ENCODE results near the gene PLCG1.

The PLCG1 gene

DNA sequence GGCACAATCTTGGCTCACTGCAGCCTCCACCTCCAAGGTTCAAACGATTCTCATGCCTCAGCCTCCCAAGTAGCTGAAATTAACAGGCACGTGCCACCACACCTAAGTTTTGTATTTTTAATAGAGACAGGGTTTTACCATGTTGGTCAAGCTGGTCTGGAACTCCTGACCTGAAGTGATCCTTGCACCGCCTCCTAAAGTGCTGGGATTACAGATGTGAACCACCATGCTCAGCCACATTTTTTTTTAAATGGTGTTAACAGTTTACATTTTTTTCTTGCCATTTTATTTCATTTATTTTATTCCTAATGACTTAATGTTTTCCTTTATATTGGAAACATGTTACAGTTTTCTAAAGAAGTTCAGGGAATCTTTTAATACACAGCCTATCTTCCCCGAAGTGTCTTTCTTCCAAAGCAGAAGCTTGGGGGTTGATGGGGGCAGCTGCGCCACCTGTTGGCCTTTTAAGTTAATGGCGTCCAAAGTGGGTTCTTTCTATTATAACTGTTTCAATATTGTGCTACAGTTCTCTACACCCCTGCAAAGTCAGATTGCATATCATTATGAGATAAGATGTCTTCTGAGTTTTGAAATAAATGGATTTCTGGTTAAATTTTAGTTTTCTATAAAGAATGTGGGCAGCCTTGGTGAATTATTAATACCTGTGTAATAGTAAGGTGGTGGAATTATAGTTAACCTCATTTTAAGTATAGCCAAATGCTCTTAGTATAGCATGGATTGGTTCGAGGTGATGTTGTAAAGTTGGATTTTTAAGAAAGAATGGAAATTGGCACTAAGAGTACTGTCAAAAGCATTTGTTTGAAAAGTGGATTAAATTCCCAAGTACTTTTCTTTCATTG lies 42.0 kb upstream of the PLCG1 start:
- no peak overlapping the region for H3K9ac ChIP-seq (ENCODE audit: low read length)
- H3K4ac ChIP-seq (ENCODE audit: low read depth, low read length): no peak overlapping the region
- H2BK5ac ChIP-seq (ENCODE audit: low read length): no peak overlapping the region
- H3K18ac ChIP-seq (ENCODE audit: low read length): no peak overlapping the region
- H3K4me3 ChIP-seq (ENCODE audit: low read length): no peak overlapping the region
- H3K79me1 ChIP-seq (ENCODE audit: low read length): no peaks in the 10 kb centered on the region
- no peaks in the 10 kb centered on the region for H3K4me1 ChIP-seq (ENCODE audit: control insufficient read depth, low read depth, low read length)
- 100% methylated on average over 1 of the region's 7 CpGs for WGBS (ENCODE audit: extremely low coverage, insufficient coverage, low lambda C conversion rate)
- H4K5ac ChIP-seq (ENCODE audit: low read length): no peak overlapping the region
- no peaks in the 10 kb centered on the region for H3K79me2 ChIP-seq (ENCODE audit: control insufficient read depth, insufficient read depth, low read length)
- H3K56ac ChIP-seq (ENCODE audit: low read length): no peak overlapping the region
- peaks cover 15% of the 10 kb centered on the region for H3K36me3 ChIP-seq (ENCODE audit: control insufficient read depth, insufficient read depth, low read length)
- DNase-seq: peak; percentile 49
- no peak overlapping the region for H3K4me2 ChIP-seq (ENCODE audit: low read length)
- no peak overlapping the region for H2AK5ac ChIP-seq (ENCODE audit: low read length)
- H4K8ac ChIP-seq (ENCODE audit: low read depth, low read length): no peak overlapping the region
- H3K27me3 ChIP-seq (ENCODE audit: insufficient read depth, low read length, poor library complexity): no peaks in the 10 kb centered on the region
- H2BK15ac ChIP-seq (replicated peaks; ENCODE audit: low read depth): no peak overlapping the region
- no peak overlapping the region for H3K27ac ChIP-seq (ENCODE audit: low read depth, low read length)
- H3K23ac ChIP-seq (ENCODE audit: low read length): no peak overlapping the region
- H2BK120ac ChIP-seq (ENCODE audit: low read depth, low read length): no peak overlapping the region

DNA sequence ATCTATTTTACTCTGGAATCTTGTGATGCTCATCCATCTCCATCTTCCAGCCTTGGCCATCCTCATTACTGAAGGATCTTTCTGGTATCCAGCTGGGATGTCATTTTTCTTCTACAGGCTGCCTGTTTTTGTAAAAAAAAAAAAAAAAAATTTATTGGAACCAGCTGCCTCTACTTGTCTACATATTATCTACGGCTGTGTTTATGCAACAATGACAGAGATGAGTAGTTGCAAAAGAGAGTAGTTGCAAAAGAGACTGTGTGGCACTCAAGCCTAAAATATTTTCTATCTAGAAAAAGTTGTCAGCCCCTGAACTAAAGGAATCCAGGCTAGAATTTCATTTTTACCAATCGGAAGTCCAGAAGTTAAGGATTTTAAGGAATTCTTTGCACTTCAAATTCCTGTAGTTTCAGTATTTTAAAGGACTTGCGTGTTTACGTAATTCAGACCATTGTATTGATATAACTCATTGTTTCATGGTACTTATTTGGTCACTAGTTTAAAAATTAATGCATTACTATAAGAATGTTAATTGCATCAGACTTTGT lies 38.6 kb upstream of the PLCG1 start:
- Histone ChIP-seq H3K36me3 (ENCODE audit: control insufficient read depth, insufficient read depth, low read length) (peaks cover 11% of the 10 kb centered on the region), H3K23ac (ENCODE audit: low read length) (no peak overlapping the region), H3K79me1 (ENCODE audit: low read length) (no peaks in the 10 kb centered on the region), H3K79me2 (ENCODE audit: control insufficient read depth, insufficient read depth, low read length) (no peaks in the 10 kb centered on the region), H2BK5ac (ENCODE audit: low read length) (no peak overlapping the region), H3K56ac (ENCODE audit: low read length) (no peak overlapping the region), H2BK120ac (ENCODE audit: low read depth, low read length) (no peak overlapping the region), H3K18ac (ENCODE audit: low read length) (no peak overlapping the region), H3K4me2 (ENCODE audit: low read length) (no peak overlapping the region), H3K4ac (ENCODE audit: low read depth, low read length) (no peak overlapping the region), H3K4me1 (ENCODE audit: control insufficient read depth, low read depth, low read length) (no peaks in the 10 kb centered on the region), H3K27me3 (ENCODE audit: insufficient read depth, low read length, poor library complexity) (no peaks in the 10 kb centered on the region), H3K27ac (ENCODE audit: low read depth, low read length) (no peak overlapping the region), H2AK5ac (ENCODE audit: low read length) (no peak overlapping the region), H4K5ac (ENCODE audit: low read length) (no peak overlapping the region), H3K9ac (ENCODE audit: low read length) (no peak overlapping the region), H4K8ac (ENCODE audit: low read depth, low read length) (no peak overlapping the region), H2BK15ac (replicated peaks; ENCODE audit: low read depth) (no peak overlapping the region), H3K4me3 (ENCODE audit: low read length) (no peak overlapping the region)
- DNase-seq: no peak
- no CpG with 5 or more reads among the region's 4 CpGs for whole genome bisulfite sequencing (ENCODE audit: extremely low coverage, insufficient coverage, low lambda C conversion rate)

DNA sequence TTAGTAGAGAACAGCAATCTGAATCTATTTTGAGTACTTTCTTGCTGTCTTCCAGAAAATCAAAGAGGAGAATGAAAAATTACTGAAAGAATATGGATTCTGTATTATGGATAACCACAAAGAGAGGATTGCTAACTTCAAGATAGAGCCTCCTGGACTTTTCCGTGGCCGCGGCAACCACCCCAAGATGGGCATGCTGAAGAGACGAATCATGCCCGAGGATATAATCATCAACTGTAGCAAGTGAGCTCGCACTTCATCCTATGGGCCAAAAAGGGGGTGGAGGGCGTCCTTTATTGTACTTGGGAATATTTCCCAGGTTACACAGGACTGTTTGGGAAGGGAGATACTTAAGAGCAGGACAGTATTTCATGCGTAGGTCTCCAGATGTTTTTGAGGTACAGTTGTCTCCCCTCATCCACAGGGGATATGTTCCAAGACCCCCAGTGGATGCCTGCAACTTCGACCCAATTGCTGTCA lies 37.3 kb upstream of the PLCG1 start:
- H2BK5ac ChIP-seq (ENCODE audit: low read length): no peak overlapping the region
- H3K56ac ChIP-seq (ENCODE audit: low read length): no peak overlapping the region
- no peak overlapping the region for H3K9ac ChIP-seq (ENCODE audit: low read length)
- no peak overlapping the region for H3K4ac ChIP-seq (ENCODE audit: low read depth, low read length)
- H3K36me3 ChIP-seq (ENCODE audit: control insufficient read depth, insufficient read depth, low read length): peaks cover 14% of the 10 kb centered on the region
- DNase-seq: no peak
- H2AK5ac ChIP-seq (ENCODE audit: low read length): no peak overlapping the region
- no peaks in the 10 kb centered on the region for H3K27me3 ChIP-seq (ENCODE audit: insufficient read depth, low read length, poor library complexity)
- H3K18ac ChIP-seq (ENCODE audit: low read length): no peak overlapping the region
- H3K4me3 ChIP-seq (ENCODE audit: low read length): no peak overlapping the region
- H3K27ac ChIP-seq (ENCODE audit: low read depth, low read length): no peak overlapping the region
- H3K23ac ChIP-seq (ENCODE audit: low read length): no peak overlapping the region
- no peak overlapping the region for H2BK15ac ChIP-seq (replicated peaks; ENCODE audit: low read depth)
- WGBS (ENCODE audit: extremely low coverage, insufficient coverage, low lambda C conversion rate): no CpG with 5 or more reads among the region's 9 CpGs
- no peak overlapping the region for H2BK120ac ChIP-seq (ENCODE audit: low read depth, low read length)
- no peak overlapping the region for H3K4me2 ChIP-seq (ENCODE audit: low read length)
- H4K5ac ChIP-seq (ENCODE audit: low read length): no peak overlapping the region
- H4K8ac ChIP-seq (ENCODE audit: low read depth, low read length): no peak overlapping the region
- no peaks in the 10 kb centered on the region for H3K4me1 ChIP-seq (ENCODE audit: control insufficient read depth, low read depth, low read length)
- no peaks in the 10 kb centered on the region for H3K79me2 ChIP-seq (ENCODE audit: control insufficient read depth, insufficient read depth, low read length)
- H3K79me1 ChIP-seq (ENCODE audit: low read length): no peaks in the 10 kb centered on the region

- H2AK5ac ChIP-seq (ENCODE audit: low read length): no peak overlapping the region
- no peak overlapping the region for H4K8ac ChIP-seq (ENCODE audit: low read depth, low read length)
- no peaks in the 10 kb centered on the region for H3K27me3 ChIP-seq (ENCODE audit: insufficient read depth, low read length, poor library complexity)
- WGBS (ENCODE audit: extremely low coverage, insufficient coverage, low lambda C conversion rate): no CpG with 5 or more reads among the region's 2 CpGs
- H3K4me2 ChIP-seq (ENCODE audit: low read length): no peak overlapping the region
- H4K5ac ChIP-seq (ENCODE audit: low read length): no peak overlapping the region
- H3K36me3 ChIP-seq (ENCODE audit: control insufficient read depth, insufficient read depth, low read length): peaks cover 11% of the 10 kb centered on the region
- H3K4me1 ChIP-seq (ENCODE audit: control insufficient read depth, low read depth, low read length): no peaks in the 10 kb centered on the region
- H3K4ac ChIP-seq (ENCODE audit: low read depth, low read length): no peak overlapping the region
- no peak overlapping the region for H2BK15ac ChIP-seq (replicated peaks; ENCODE audit: low read depth)
- H3K4me3 ChIP-seq (ENCODE audit: low read length): no peak overlapping the region
- H3K79me2 ChIP-seq (ENCODE audit: control insufficient read depth, insufficient read depth, low read length): no peaks in the 10 kb centered on the region
- no peak overlapping the region for H2BK5ac ChIP-seq (ENCODE audit: low read length)
- H3K27ac ChIP-seq (ENCODE audit: low read depth, low read length): no peak overlapping the region
- no peak overlapping the region for H3K18ac ChIP-seq (ENCODE audit: low read length)
- H3K23ac ChIP-seq (ENCODE audit: low read length): no peak overlapping the region
- H3K56ac ChIP-seq (ENCODE audit: low read length): no peak overlapping the region
- H3K9ac ChIP-seq (ENCODE audit: low read length): no peak overlapping the region
- H2BK120ac ChIP-seq (ENCODE audit: low read depth, low read length): no peak overlapping the region
- H3K79me1 ChIP-seq (ENCODE audit: low read length): no peaks in the 10 kb centered on the region
- DNase-seq: no peak
Observed at GRCh38 chr20:41101660-41102059, 35.7 kb upstream of the PLCG1 start.

GRCh38 chr20:41108531-41108930 lies 28.8 kb upstream of the PLCG1 start:
- no peak overlapping the region for H3K27ac ChIP-seq (ENCODE audit: low read depth, low read length)
- H3K23ac ChIP-seq (ENCODE audit: low read length): no peak overlapping the region
- H3K9ac ChIP-seq (ENCODE audit: low read length): no peak overlapping the region
- no peak overlapping the region for H4K8ac ChIP-seq (ENCODE audit: low read depth, low read length)
- no peak overlapping the region for H3K4me3 ChIP-seq (ENCODE audit: low read length)
- no peaks in the 10 kb centered on the region for H3K79me1 ChIP-seq (ENCODE audit: low read length)
- H2BK15ac ChIP-seq (replicated peaks; ENCODE audit: low read depth): no peak overlapping the region
- no peaks in the 10 kb centered on the region for H3K79me2 ChIP-seq (ENCODE audit: control insufficient read depth, insufficient read depth, low read length)
- H4K5ac ChIP-seq (ENCODE audit: low read length): no peak overlapping the region
- peaks cover 10% of the 10 kb centered on the region for H3K36me3 ChIP-seq (ENCODE audit: control insufficient read depth, insufficient read depth, low read length)
- no peak overlapping the region for H2AK5ac ChIP-seq (ENCODE audit: low read length)
- WGBS (ENCODE audit: extremely low coverage, insufficient coverage, low lambda C conversion rate): no CpG with 5 or more reads among the region's 1 CpG
- no peak for DNase-seq
- no peak overlapping the region for H3K4ac ChIP-seq (ENCODE audit: low read depth, low read length)
- no peaks in the 10 kb centered on the region for H3K4me1 ChIP-seq (ENCODE audit: control insufficient read depth, low read depth, low read length)
- H3K27me3 ChIP-seq (ENCODE audit: insufficient read depth, low read length, poor library complexity): no peaks in the 10 kb centered on the region
- H3K4me2 ChIP-seq (ENCODE audit: low read length): no peak overlapping the region
- H3K18ac ChIP-seq (ENCODE audit: low read length): no peak overlapping the region
- H2BK5ac ChIP-seq (ENCODE audit: low read length): no peak overlapping the region
- H3K56ac ChIP-seq (ENCODE audit: low read length): no peak overlapping the region
- H2BK120ac ChIP-seq (ENCODE audit: low read depth, low read length): no peak overlapping the region
